B cell (primary cell): ENCODE data around the gene OR2F2.

Experiments
- CTCF ChIP-seq: fragments of 200-600 bp; IDR thresholded peaks from one replicate; pipeline ENCODE4 v1.8.0; 2022; ENCODE audit warnings: antibody characterized with exemption, mild to moderate bottlenecking
- EZH2 ChIP-seq: IDR thresholded peaks from 2 replicates; pipeline ENCODE4 v1.6.1; 2012; ENCODE audit warnings: borderline replicate concordance, low read depth, mild to moderate bottlenecking, moderate library complexity, low read length; ENCODE audit not compliant: insufficient read depth, poor library complexity, severe bottlenecking

DNA sequence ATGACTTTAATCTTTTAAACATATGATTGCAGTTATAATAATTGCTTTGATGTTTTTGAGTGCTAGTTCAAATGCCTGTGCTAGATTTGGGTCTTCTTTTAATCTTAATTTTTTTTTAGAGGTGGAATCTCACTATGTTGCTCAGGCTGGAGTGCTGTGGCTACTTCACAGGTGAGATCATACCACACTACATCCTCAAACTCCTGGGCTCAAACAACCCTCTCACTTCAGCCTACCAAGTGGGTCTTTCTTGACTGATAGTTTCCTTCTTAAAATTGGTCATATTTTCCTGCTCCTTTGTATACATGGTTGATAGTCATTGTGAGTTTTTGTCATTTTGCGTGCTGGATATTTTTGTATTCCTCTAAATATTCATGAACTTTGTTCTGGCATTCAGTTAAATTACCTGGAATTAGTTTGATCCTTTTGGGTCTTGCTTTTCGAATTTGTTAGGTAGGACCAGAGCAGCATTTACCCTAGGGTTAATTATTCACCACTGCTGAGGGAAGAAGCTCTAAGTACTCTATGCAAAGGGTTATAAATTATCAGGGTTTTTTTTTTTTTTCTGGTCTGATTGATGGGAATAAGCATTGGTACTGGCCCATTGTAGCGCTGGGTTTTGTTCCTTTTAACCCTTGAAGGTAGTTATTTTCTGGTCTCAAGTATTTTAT is 21.0 kb upstream of the OR2F2 start:
- no peak for TF ChIP-seq EZH2
- no peak for TF ChIP-seq CTCF
